Lower leg skin (tissue), 3 donors: ENCODE data around the gene HEXIM2.

Experiments
- CTCF ChIP-seq, 3 donors: fragments of 450-650 bp; IDR thresholded peaks; one replicate each; pipeline ENCODE4 v1.5.1; 2016; ENCODE audit warnings: antibody characterized with exemption in 3 of 3, mild to moderate bottlenecking in 3 of 3, moderate library complexity in 2 of 3
- POLR2A ChIP-seq, 2 donors: fragments of 450-650 bp; IDR thresholded peaks; one replicate each; pipeline ENCODE4 v1.6.1; 2016 to 2017; ENCODE audit warnings: antibody characterized with exemption in 2 of 2, mild to moderate bottlenecking in 1 of 2, moderate library complexity in 1 of 2

DNA sequence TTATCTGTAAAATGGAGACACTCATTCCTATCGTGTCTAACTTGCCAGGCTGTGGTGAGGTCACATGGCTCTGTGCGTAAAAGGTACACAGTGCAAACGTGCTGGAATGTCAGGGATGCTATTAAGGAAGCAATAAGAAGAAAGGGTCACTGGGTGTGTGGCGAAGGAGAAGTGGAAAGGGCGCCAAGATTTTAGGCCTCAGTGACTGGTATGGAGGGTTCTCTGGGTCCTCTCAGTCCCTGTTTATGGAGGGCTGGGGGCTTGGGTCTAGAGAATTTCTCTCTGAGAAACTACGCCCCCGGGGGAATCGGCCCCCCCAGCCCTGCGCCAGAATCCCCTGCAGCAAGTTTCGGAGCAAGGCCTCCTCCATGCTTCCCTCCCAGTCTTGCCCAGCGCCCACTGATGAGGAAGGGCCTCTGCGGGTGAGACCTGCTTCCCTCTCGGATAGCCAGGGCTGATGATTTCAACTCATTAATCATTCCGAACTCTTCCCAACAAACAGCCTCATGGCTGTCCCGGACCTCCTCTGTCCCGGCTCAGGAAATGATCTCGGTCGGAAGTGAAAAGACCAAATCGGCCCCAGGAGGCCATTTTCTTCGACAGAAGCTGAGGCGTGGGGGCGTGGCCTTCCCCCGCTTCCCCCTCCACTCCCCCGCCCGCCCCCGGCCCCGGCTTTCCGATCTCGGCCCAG, 14.6 kb upstream of the HEXIM2 start:
- no peak for TF ChIP-seq CTCF (IDR thresholded peaks at IDR 0.05)
- TF ChIP-seq POLR2A (IDR thresholded peaks at IDR 0.05), result no peak
